HepG2 (cell line): ENCODE measurements around the gene RSPH9. TPM values are rescaled to one million over a fixed set of nuclear protein-coding genes. Genes with fewer than 3 reads are reported as not detected.

Experiments used
- ARNTL ChIP-seq: sonication (generic); formaldehyde crosslinking; IDR thresholded peaks from 2 replicates; pipeline ENCODE4 v1.4.0; 2020; ENCODE audit warnings: mild to moderate bottlenecking, missing genetic modification reagents
- CBX2 ChIP-seq, 2 experiments: fragments of 200-600 bp in 1 of 2; sonication (generic); formaldehyde crosslinking in 1 of 2; IDR thresholded peaks; 2 replicates each; pipeline versions ENCODE4 v1.7.0 to v1.8.1; 2018 to 2022; ENCODE audit warnings: low read depth in 2 of 2, low read length in 1 of 2, mild to moderate bottlenecking in 1 of 2, missing genetic modification reagents in 1 of 2
- CC2D1A ChIP-seq: sonication (generic); formaldehyde crosslinking; IDR thresholded peaks from 2 replicates; pipeline ENCODE4 v1.8.1; 2023; ENCODE audit warnings: mild to moderate bottlenecking, missing genetic modification reagents
- CENPBD1 ChIP-seq: sonication (generic); formaldehyde crosslinking; IDR thresholded peaks from 2 replicates; pipeline ENCODE4 v1.8.0; 2022; ENCODE audit warnings: missing genetic modification reagents, low read depth, mild to moderate bottlenecking, borderline replicate concordance
- GATA4 ChIP-seq: sonication (generic); IDR thresholded peaks from 2 replicates; pipeline ENCODE4 v1.6.1; 2016; ENCODE audit warnings: antibody characterized with exemption, low read depth, borderline replicate concordance
- ISL2 ChIP-seq: sonication (generic); formaldehyde crosslinking; IDR thresholded peaks from 2 replicates; pipeline ENCODE4 v1.5.0; 2020; ENCODE audit warnings: missing genetic modification reagents
- MXD1 ChIP-seq: sonication (generic); formaldehyde crosslinking; IDR thresholded peaks from 2 replicates; pipeline ENCODE4 v1.4.0; 2020; ENCODE audit warnings: mild to moderate bottlenecking, missing genetic modification reagents
- NFIB ChIP-seq: sonication (generic); formaldehyde crosslinking; IDR thresholded peaks from 2 replicates; pipeline ENCODE4 v1.9.0; 2021; ENCODE audit warnings: missing genetic modification reagents, mild to moderate bottlenecking, borderline replicate concordance
- RBAK ChIP-seq: sonication (generic); formaldehyde crosslinking; IDR thresholded peaks from 2 replicates; pipeline ENCODE4 v1.5.1; 2020; ENCODE audit warnings: mild to moderate bottlenecking, missing genetic modification reagents
- SMARCC2 ChIP-seq: fragments of 450-650 bp; IDR thresholded peaks from 2 replicates; pipeline ENCODE4 v1.6.1; 2017; ENCODE audit warnings: antibody characterized with exemption, mild to moderate bottlenecking
- SMYD3 ChIP-seq: sonication (generic); formaldehyde crosslinking; IDR thresholded peaks from 2 replicates; pipeline ENCODE4 v1.8.1; 2023; ENCODE audit warnings: mild to moderate bottlenecking, missing genetic modification reagents
- SRY ChIP-seq: sonication (generic); formaldehyde crosslinking; IDR thresholded peaks from 2 replicates; pipeline ENCODE4 v1.8.0; 2022; ENCODE audit warnings: mild to moderate bottlenecking, missing genetic modification reagents
- SUZ12 ChIP-seq: fragments of 150-350 bp; IDR thresholded peaks from 2 replicates; pipeline ENCODE4 v1.6.1; 2014; ENCODE audit warnings: low read depth, low read length
- ZFP41 ChIP-seq: sonication (generic); formaldehyde crosslinking; IDR thresholded peaks from 2 replicates; pipeline ENCODE4 v1.4.0; 2020; ENCODE audit warnings: mild to moderate bottlenecking, missing genetic modification reagents, borderline replicate concordance
- ZHX1 ChIP-seq: sonication (generic); formaldehyde crosslinking; IDR thresholded peaks from 2 replicates; pipeline ENCODE4 v1.8.1; 2022; ENCODE audit warnings: low read depth, mild to moderate bottlenecking, missing genetic modification reagents
- ZNF280B ChIP-seq: sonication (generic); formaldehyde crosslinking; IDR thresholded peaks from 2 replicates; pipeline ENCODE4 v1.5.0; 2020; ENCODE audit warnings: missing genetic modification reagents, mild to moderate bottlenecking, borderline replicate concordance
- ZNF501 ChIP-seq: sonication (generic); formaldehyde crosslinking; IDR thresholded peaks from 2 replicates; pipeline ENCODE4 v1.5.1; 2020; ENCODE audit warnings: mild to moderate bottlenecking, moderate library complexity, missing genetic modification reagents
- ZNF629 ChIP-seq: sonication (generic); formaldehyde crosslinking; conservative IDR thresholded peaks from 2 replicates; pipeline ENCODE4 v1.5.0; 2020; ENCODE audit warnings: missing genetic modification reagents
- ZNF720 ChIP-seq: sonication (generic); formaldehyde crosslinking; IDR thresholded peaks from 2 replicates; pipeline ENCODE4 v1.4.0; 2020; ENCODE audit warnings: missing genetic modification reagents
- ZNF788 ChIP-seq: sonication (generic); formaldehyde crosslinking; IDR thresholded peaks from 2 replicates; pipeline ENCODE4 v1.5.0; 2020; ENCODE audit warnings: mild to moderate bottlenecking, missing genetic modification reagents, borderline replicate concordance
- ZNF891 ChIP-seq: sonication (generic); formaldehyde crosslinking; IDR thresholded peaks from 2 replicates; pipeline ENCODE4 v1.5.0; 2020; ENCODE audit warnings: mild to moderate bottlenecking, missing genetic modification reagents
- polyA plus RNA-seq, 8 experiments: library from polyadenylated mRNA; depleted of rRNA in 3 of 8; stranded (reverse) in 7 of 8; unstranded in 1 of 8; fragments of >200 nt; fragmentation: Illumina TruSeq in 4 of 8; extraction: Trizol in 4 of 8; gene quantifications; 2 replicates each; pipeline versions ENCODE4 v1.2.1 to v1.2.3, GENCODE V29; 2011 to 2016; ENCODE audit warnings: low read depth in 4 of 8, missing spikeins in 1 of 8, mixed read lengths in 1 of 8; ENCODE audit not compliant: insufficient read depth in 1 of 8
- total RNA-seq, 5 experiments: library from RNA; depleted of rRNA; stranded (reverse); fragments of >200 nt; fragmentation: Illumina TruSeq; extraction: Trizol; gene quantifications; 2 replicates each; pipeline ENCODE4 v1.2.3, GENCODE V29; 2016; ENCODE audit warnings: low read depth in 1 of 5

The RSPH9 gene
- total and polyA plus RNA-seq, 2 of the 13 experiments (the other 11 are each of a cell fraction or from before 2014, with no cell fraction given), result 0.04 TPM; not detected in 1

GRCh38 chr6:43667245-43668150, 22.7 kb downstream of the RSPH9 start (continued):
- no peak; the same call in 1 of the 2 replicates for TF ChIP-seq RBAK (CRISPR knock-in tag)
- TF ChIP-seq ZNF629 (CRISPR knock-in tag), result 0 out of 2 replicates have a peak, but pooled peaks have one; percentile 13
- no peak for TF ChIP-seq CBX2 (IDR thresholded peaks at IDR 0.05; ENCODE audit: low read depth, low read length)
- 0 out of 2 replicates have a peak, but pooled peaks have one; percentile 30 for TF ChIP-seq CBX2 (CRISPR knock-in tag; IDR thresholded peaks at IDR 0.05; ENCODE audit: low read depth)
- no peak for TF ChIP-seq NFIB (CRISPR knock-in tag)
- TF ChIP-seq SMYD3 (CRISPR knock-in tag), result 0 out of 2 replicates have a peak, but pooled peaks have one; percentile 4
- peak; percentile 64 for TF ChIP-seq SRY (CRISPR knock-in tag)
- TF ChIP-seq ZNF280B (CRISPR knock-in tag), result no peak; the same call in 1 of the 2 replicates
- TF ChIP-seq CENPBD1 (CRISPR knock-in tag), result peak; percentile 87; the same call in 1 of the 2 replicates
- peak; percentile 47 for TF ChIP-seq ZHX1 (CRISPR knock-in tag)
- TF ChIP-seq CC2D1A (CRISPR knock-in tag), result 0 out of 2 replicates have a peak, but pooled peaks have one; percentile 61
- no peak for TF ChIP-seq ZNF720 (CRISPR knock-in tag)
- TF ChIP-seq ZNF501 (CRISPR knock-in tag), result 0 out of 2 replicates have a peak, but pooled peaks have one; percentile 24
- TF ChIP-seq ISL2 (CRISPR knock-in tag), result 0 out of 2 replicates have a peak, but pooled peaks have one; percentile 37
- TF ChIP-seq GATA4, result no peak
- TF ChIP-seq SMARCC2, result no peak
- TF ChIP-seq ARNTL (CRISPR knock-in tag), result no peak
- TF ChIP-seq ZFP41 (CRISPR knock-in tag), result no peak
- no peak; the same call in 1 of the 2 replicates for TF ChIP-seq SUZ12
- peak; percentile 92; the same call in 1 of the 2 replicates for TF ChIP-seq ZNF788 (CRISPR knock-in tag)
- TF ChIP-seq MXD1 (CRISPR knock-in tag), result 0 out of 2 replicates have a peak, but pooled peaks have one; percentile 32
- peak; percentile 63; the same call in 1 of the 2 replicates for TF ChIP-seq ZNF891
